Left lobe of liver (tissue), 2 donors: Measurements from ENCODE around the gene TEX51. TPM values are rescaled to one million over a fixed set of nuclear protein-coding genes. Genes with fewer than 3 reads are reported as not detected.

Experiments used
- ATAC-seq: fragments of 200-7000 bp; cut with Tn5 transposase; one replicate; pipeline ENCODE4 v1.9.1; 2020; ENCODE audit warnings: mild to moderate bottlenecking, moderate library complexity
- DNase-seq: peaks from one replicate; pipeline ENCODE4 v3.0.0-alpha.2; 2020; ENCODE audit warnings: low spot score
- total RNA-seq: library from RNA; stranded (reverse); gene quantifications from one replicate; pipeline ENCODE4 v1.2.1, GENCODE V29; 2021
- donor health status: DM: no; HTN: no; CAD: no; lungs with moderate emphysema.
- donor health status: DM: no; HTN: yes; CAD: no.

Gene TEX51
- total RNA-seq = not detected

- ATAC-seq = peak; percentile 86
Measured at GRCh38 chr2:126898636-126899035, at the start of gene TEX51. Gene TEX51 (plus strand): TSS chr2:126898890. CDS start chr2:126898919, 29 bp downstream.

GRCh38 chr2:126849054-126849453 is 49.6 kb upstream of the TEX51 start:
- DNase-seq (no peak), ATAC-seq (no peak)

More at GRCh38 chr2:126898636-126899035, at the start of gene TEX51:
- peak; percentile 55 for DNase-seq

- no peak for DNase-seq
- ATAC-seq = no peak
Measured at GRCh38 chr2:126849486-126849885, 49.2 kb upstream of the TEX51 start.

- DNase-seq (no peak), ATAC-seq (no peak)
Measured at GRCh38 chr2:126849991-126850535, 48.6 kb upstream of the TEX51 start.

- no peak for ATAC-seq
- no peak for DNase-seq
Measured at GRCh38 chr2:126850940-126851339, 47.8 kb upstream of the TEX51 start.

GRCh38 chr2:126851756-126852155 is 46.9 kb upstream of the TEX51 start:
- DNase-seq = no peak
- ATAC-seq = no peak

GRCh38 chr2:126852361-126852760 is 46.3 kb upstream of the TEX51 start:
- DNase-seq (no peak), ATAC-seq (peak; percentile 44)

- ATAC-seq = no peak
- DNase-seq = peak; percentile 14
Measured at GRCh38 chr2:126855606-126856005, 43.1 kb upstream of the TEX51 start.

- ATAC-seq = no peak
- peak; percentile 11 for DNase-seq
Measured at GRCh38 chr2:126856403-126856802, 42.3 kb upstream of the TEX51 start.

GRCh38 chr2:126857502-126857901 is 41.2 kb upstream of the TEX51 start:
- DNase-seq (peak; percentile 24), ATAC-seq (no peak)

- DNase-seq = no peak
- no peak for ATAC-seq
Measured at GRCh38 chr2:126858013-126858412, 40.7 kb upstream of the TEX51 start.

GRCh38 chr2:126858436-126858835 is 40.3 kb upstream of the TEX51 start:
- DNase-seq = peak; percentile 24
- no peak for ATAC-seq

- peak; percentile 22 for DNase-seq
- ATAC-seq = no peak
Measured at GRCh38 chr2:126858991-126859390, 39.7 kb upstream of the TEX51 start.

- ATAC-seq = no peak
- DNase-seq = peak; percentile 26
Measured at GRCh38 chr2:126859631-126860030, 39.1 kb upstream of the TEX51 start.

- DNase-seq = peak; percentile 6
- no peak for ATAC-seq
Measured at GRCh38 chr2:126860385-126860784, 38.3 kb upstream of the TEX51 start.

- ATAC-seq (no peak), DNase-seq (peak; percentile 11)
Measured at GRCh38 chr2:126862730-126863129, 36.0 kb upstream of the TEX51 start.

GRCh38 chr2:126863336-126864015 is 35.2 kb upstream of the TEX51 start:
- peak; percentile 47 for ATAC-seq
- peak; percentile 21 for DNase-seq

- no peak for ATAC-seq
Measured at GRCh38 chr2:126864861-126865260, 33.8 kb upstream of the TEX51 start.

GRCh38 chr2:126866451-126866850 is 32.2 kb upstream of the TEX51 start:
- DNase-seq (peak; percentile 3), ATAC-seq (no peak)

More at GRCh38 chr2:126864861-126865260, 33.8 kb upstream of the TEX51 start:
- peak; percentile 28 for DNase-seq

GRCh38 chr2:126874961-126875360 is 23.7 kb upstream of the TEX51 start:
- ATAC-seq (no peak), DNase-seq (no peak)

- no peak for DNase-seq
- no peak for ATAC-seq
Measured at GRCh38 chr2:126876631-126877030, 22.1 kb upstream of the TEX51 start.

GRCh38 chr2:126877041-126877440 is 21.6 kb upstream of the TEX51 start:
- DNase-seq (no peak), ATAC-seq (no peak)
